ENCODE results near the gene PAPPA. TPM values are rescaled to one million over a fixed set of nuclear protein-coding genes. Genes with fewer than 3 reads are reported as not detected.

PAPPA gene
- total RNA-seq, 1 experiment from 2014 or later, result 0.17 TPM

DNA sequence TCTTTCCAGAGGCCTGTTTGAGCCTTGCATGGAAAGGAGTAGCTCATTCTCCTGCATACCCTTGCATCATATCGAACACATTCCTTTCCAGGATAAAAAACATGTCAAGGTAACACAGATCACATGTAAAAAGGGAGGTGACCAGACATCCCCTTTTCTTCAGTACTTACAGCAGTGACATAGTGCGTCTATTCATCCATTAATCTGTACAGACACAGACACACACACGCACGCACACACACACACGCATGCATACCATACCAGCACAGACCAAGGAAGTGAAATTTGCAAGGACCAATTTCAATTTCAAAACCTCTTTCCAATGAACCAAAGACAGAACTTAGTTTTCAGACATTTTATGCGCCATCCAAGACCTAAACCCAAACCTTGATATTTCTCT is 256.0 kb downstream of the PAPPA start:
- no peaks in the 10 kb centered on the region for H3K79me1 ChIP-seq (ENCODE audit: insufficient read depth, low read depth, low read length, poor library complexity, severe bottlenecking)
- Mint-ChIP-seq H3K27me3 (ENCODE audit: low read depth) (no peaks in the 10 kb centered on the region), H3K27ac (no peak overlapping the region; a peak in 1 of 7 replicates), H3K4me3 (no peak overlapping the region), H3K9me3 (no peaks in the 10 kb centered on the region), H3K4me1 (no peaks in the 10 kb centered on the region), H3K36me3 (ENCODE audit: insufficient read depth in 1 of 3, low read depth in 3 of 3) (no peaks in the 10 kb centered on the region)
- no peak overlapping the region for H2AK5ac ChIP-seq (ENCODE audit: insufficient read length, low read length)
- no peaks in the 10 kb centered on the region for H4K20me1 ChIP-seq (ENCODE audit: control insufficient read depth, insufficient read depth, insufficient read length)
- WGBS (ENCODE audit: extremely low coverage, insufficient read length, low lambda C conversion rate), result no CpG with 5 or more reads among the region's 6 CpGs
- no peak overlapping the region for H3K14ac ChIP-seq (ENCODE audit: insufficient read depth, low read length)
- DNase-seq, result no peak
- no peak overlapping the region for H2BK15ac ChIP-seq (ENCODE audit: low read depth, low read length)
- H4K8ac ChIP-seq (replicated peaks; ENCODE audit: insufficient read length, low read depth, low read length), result no peak overlapping the region
- H3K23ac ChIP-seq (ENCODE audit: insufficient read length, low read depth, low read length), result no peak overlapping the region
- no peak overlapping the region for H2BK5ac ChIP-seq (ENCODE audit: insufficient read length, low read length)
- H3K4me2 ChIP-seq (ENCODE audit: insufficient read depth, insufficient read length, low read length), result no peak overlapping the region
- no peak overlapping the region for H2AFZ ChIP-seq (ENCODE audit: low read length)
- no peak overlapping the region for H2BK20ac ChIP-seq (ENCODE audit: low read depth, low read length, poor library complexity, severe bottlenecking)
- no peaks in the 10 kb centered on the region for H3K79me2 ChIP-seq (ENCODE audit: insufficient read depth, low read length)
- no peak overlapping the region for H3K9ac ChIP-seq (ENCODE audit: extremely low read depth, insufficient read length, low read length)
- H3K18ac ChIP-seq (ENCODE audit: insufficient read length, low read depth, low read length), result no peak overlapping the region
- no peak overlapping the region for H2BK12ac ChIP-seq (ENCODE audit: insufficient read length, low read depth, low read length)
- no peak overlapping the region for H3K27ac ChIP-seq (ENCODE audit: insufficient read length, low read depth, low read length)
- no peaks in the 10 kb centered on the region for H3K4me1 ChIP-seq (ENCODE audit: insufficient read depth, low read length)
- no peak overlapping the region for H3K56ac ChIP-seq (ENCODE audit: insufficient read length, low read depth, low read length)
- no peak overlapping the region for H2BK120ac ChIP-seq (ENCODE audit: low read depth, low read length, poor library complexity, severe bottlenecking)
- H3K23me2 ChIP-seq (ENCODE audit: insufficient read length, low read depth, low read length, poor library complexity, severe bottlenecking), result no peaks in the 10 kb centered on the region
- H3K9me3 ChIP-seq (ENCODE audit: control insufficient read depth, low read depth, low read length), result no peaks in the 10 kb centered on the region
- no peak overlapping the region for H4K91ac ChIP-seq (ENCODE audit: insufficient read length, low read depth, low read length)
- no peak overlapping the region for H4K5ac ChIP-seq (ENCODE audit: insufficient read length, low read depth, low read length)
- peaks cover 1% of the 10 kb centered on the region; the same call in 1 of the 2 replicates for H3K27me3 ChIP-seq (ENCODE audit: insufficient read depth, low read length)
- H3T11ph ChIP-seq (ENCODE audit: low read length), result no peak overlapping the region
- no peak overlapping the region for H3K4ac ChIP-seq (ENCODE audit: low read depth, low read length)
- TF ChIP-seq, protein P1, sequence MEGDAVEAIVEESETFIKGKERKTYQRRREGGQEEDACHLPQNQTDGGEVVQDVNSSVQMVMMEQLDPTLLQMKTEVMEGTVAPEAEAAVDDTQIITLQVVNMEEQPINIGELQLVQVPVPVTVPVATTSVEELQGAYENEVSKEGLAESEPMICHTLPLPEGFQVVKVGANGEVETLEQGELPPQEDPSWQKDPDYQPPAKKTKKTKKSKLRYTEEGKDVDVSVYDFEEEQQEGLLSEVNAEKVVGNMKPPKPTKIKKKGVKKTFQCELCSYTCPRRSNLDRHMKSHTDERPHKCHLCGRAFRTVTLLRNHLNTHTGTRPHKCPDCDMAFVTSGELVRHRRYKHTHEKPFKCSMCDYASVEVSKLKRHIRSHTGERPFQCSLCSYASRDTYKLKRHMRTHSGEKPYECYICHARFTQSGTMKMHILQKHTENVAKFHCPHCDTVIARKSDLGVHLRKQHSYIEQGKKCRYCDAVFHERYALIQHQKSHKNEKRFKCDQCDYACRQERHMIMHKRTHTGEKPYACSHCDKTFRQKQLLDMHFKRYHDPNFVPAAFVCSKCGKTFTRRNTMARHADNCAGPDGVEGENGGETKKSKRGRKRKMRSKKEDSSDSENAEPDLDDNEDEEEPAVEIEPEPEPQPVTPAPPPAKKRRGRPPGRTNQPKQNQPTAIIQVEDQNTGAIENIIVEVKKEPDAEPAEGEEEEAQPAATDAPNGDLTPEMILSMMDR (conservative IDR thresholded peaks at IDR 0.05), result no peak

Data from H9 (cell line).